GM19324 (cell line): ENCODE measurements around the gene FAT2.

Experiments used
- ATAC-seq: cut with Tn5 transposase; IDR thresholded peaks from one replicate; pipeline ENCODE4 v1.9.1; 2021; ENCODE audit warnings: mild to moderate bottlenecking, moderate library complexity; ENCODE audit not compliant: unreplicated experiment, low FRiP score

The FAT2 gene

GRCh38 chr5:151591144-151591819 lies at the start of gene FAT2:
FAT2 (minus strand) TSS chr5:151591331; CDS start chr5:151568931, 22,400 bp downstream.
- no peak for ATAC-seq

GRCh38 chr5:151638619-151639018 lies 47.5 kb upstream of the FAT2 start:
- ATAC-seq: no peak

- no peak for ATAC-seq
Observed at GRCh38 chr5:151637676-151638075, 46.5 kb upstream of the FAT2 start.

GRCh38 chr5:151633892-151634291 lies 42.8 kb upstream of the FAT2 start:
- no peak for ATAC-seq

- no peak for ATAC-seq
Observed at GRCh38 chr5:151632941-151633340, 41.8 kb upstream of the FAT2 start.

- no peak for ATAC-seq
Observed at GRCh38 chr5:151632524-151632923, 41.4 kb upstream of the FAT2 start.

GRCh38 chr5:151631941-151632340 lies 40.8 kb upstream of the FAT2 start:
- no peak for ATAC-seq

- no peak for ATAC-seq
Observed at GRCh38 chr5:151630088-151630487, 39.0 kb upstream of the FAT2 start.

GRCh38 chr5:151628112-151628823 lies 37.1 kb upstream of the FAT2 start:
- no peak for ATAC-seq

- ATAC-seq: no peak
Observed at GRCh38 chr5:151627650-151628049, 36.5 kb upstream of the FAT2 start.

GRCh38 chr5:151625285-151625684 lies 34.2 kb upstream of the FAT2 start:
- no peak for ATAC-seq

GRCh38 chr5:151624476-151624875 lies 33.3 kb upstream of the FAT2 start:
- ATAC-seq: no peak

GRCh38 chr5:151622367-151623088 lies 31.4 kb upstream of the FAT2 start:
- ATAC-seq: no peak

- ATAC-seq: no peak
Observed at GRCh38 chr5:151620461-151620840, 29.3 kb upstream of the FAT2 start.

- ATAC-seq: no peak
Observed at GRCh38 chr5:151619812-151620460, 28.8 kb upstream of the FAT2 start.

- ATAC-seq: no peak
Observed at GRCh38 chr5:151618907-151619306, 27.8 kb upstream of the FAT2 start.

GRCh38 chr5:151617841-151618710 lies 26.9 kb upstream of the FAT2 start:
- ATAC-seq: no peak

GRCh38 chr5:151617383-151617840 lies 26.3 kb upstream of the FAT2 start:
- no peak for ATAC-seq

- no peak for ATAC-seq
Observed at GRCh38 chr5:151615431-151615830, 24.3 kb upstream of the FAT2 start.

GRCh38 chr5:151614565-151614964 lies 23.4 kb upstream of the FAT2 start:
- ATAC-seq: no peak
